ENCODE results near the gene IFT22. TPM values are rescaled to one million over a fixed set of nuclear protein-coding genes. Genes with fewer than 3 reads are reported as not detected.

IFT22 gene
- total and polyA plus RNA-seq, 2 experiments from 2014 or later, result 13.8 to 38.8 TPM

DNA sequence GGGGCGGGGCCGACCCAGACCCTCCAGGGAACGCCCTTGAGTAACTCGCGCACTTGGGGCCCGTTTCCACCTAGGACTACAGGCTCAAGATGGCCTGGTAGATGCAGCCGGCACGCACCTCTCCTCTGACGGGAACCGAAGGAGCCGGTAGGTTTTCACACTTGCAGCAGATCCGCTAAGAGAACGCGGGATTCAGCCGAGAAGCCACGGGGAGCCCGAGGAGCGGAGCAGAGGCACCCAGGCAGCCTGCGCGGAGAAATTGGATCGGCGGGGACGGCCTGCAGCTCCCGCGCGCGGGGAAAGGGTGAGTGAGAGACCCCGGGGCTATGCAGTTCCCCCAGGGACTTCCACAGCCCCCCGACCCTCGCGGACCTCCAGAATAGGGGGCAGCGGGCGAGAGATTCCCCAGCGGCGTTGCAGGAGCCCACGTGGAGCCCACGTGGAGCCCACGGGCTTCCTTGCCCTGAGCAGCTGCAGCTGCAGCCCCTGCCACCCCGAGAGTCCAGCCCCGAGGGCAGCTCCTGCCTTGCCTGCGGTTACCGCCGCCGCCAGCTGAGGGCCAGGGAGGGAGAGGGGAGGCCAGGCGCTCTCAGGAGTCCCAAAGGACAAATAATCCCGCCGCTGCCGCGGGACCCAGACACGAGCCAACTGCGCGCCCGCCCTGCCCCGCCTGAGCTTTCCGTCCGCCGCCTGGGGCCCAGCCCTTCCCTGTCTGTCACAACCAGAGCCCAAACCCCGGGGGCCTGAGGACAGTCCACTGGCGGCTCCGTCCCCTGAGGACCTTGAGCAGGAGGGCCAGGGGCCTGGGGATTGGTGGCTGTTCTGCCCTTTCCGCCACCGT is 13.1 kb downstream of the IFT22 start:
- Mint-ChIP-seq H3K9me3 (peaks cover 10% of the 10 kb centered on the region; the same call in 2 of the 3 replicates), H3K4me1 (peaks cover 26% of the 10 kb centered on the region), H3K27ac (peak overlapping the region; percentile 98), H3K27me3 (ENCODE audit: insufficient read depth, low read depth, poor library complexity) (peaks cover 25% of the 10 kb centered on the region), H3K4me3 (peak overlapping the region; percentile 98), H3K36me3 (ENCODE audit: low read depth) (peaks cover 84% of the 10 kb centered on the region)
- H4K20me1 ChIP-seq (replicated peaks; ENCODE audit: insufficient read depth), result peaks cover 57% of the 10 kb centered on the region
- H3K4me2 ChIP-seq, result peak overlapping the region; percentile 99
- H3K79me2 ChIP-seq (replicated peaks; ENCODE audit: insufficient read depth), result peaks cover 91% of the 10 kb centered on the region
- H3K9me2 ChIP-seq (ENCODE audit: insufficient read depth), result no peaks in the 10 kb centered on the region
- H3F3A ChIP-seq (replicated peaks; ENCODE audit: low read depth), result peaks cover 61% of the 10 kb centered on the region
- H2AFZ ChIP-seq, result no peak overlapping the region
- no peaks in the 10 kb centered on the region for H3K27me3 ChIP-seq (ENCODE audit: insufficient read depth)
- peak overlapping the region; percentile 65 for H3K27ac ChIP-seq (ENCODE audit: low read depth)
- DNase-seq (ENCODE audit: low spot score) (peak; percentile 95), ATAC-seq (peak; percentile 85)
- peaks cover 42% of the 10 kb centered on the region for H3K4me1 ChIP-seq (ENCODE audit: insufficient read depth)
- H3K36me3 ChIP-seq (ENCODE audit: insufficient read depth), result peaks cover 57% of the 10 kb centered on the region
- TF ChIP-seq, protein P1, sequence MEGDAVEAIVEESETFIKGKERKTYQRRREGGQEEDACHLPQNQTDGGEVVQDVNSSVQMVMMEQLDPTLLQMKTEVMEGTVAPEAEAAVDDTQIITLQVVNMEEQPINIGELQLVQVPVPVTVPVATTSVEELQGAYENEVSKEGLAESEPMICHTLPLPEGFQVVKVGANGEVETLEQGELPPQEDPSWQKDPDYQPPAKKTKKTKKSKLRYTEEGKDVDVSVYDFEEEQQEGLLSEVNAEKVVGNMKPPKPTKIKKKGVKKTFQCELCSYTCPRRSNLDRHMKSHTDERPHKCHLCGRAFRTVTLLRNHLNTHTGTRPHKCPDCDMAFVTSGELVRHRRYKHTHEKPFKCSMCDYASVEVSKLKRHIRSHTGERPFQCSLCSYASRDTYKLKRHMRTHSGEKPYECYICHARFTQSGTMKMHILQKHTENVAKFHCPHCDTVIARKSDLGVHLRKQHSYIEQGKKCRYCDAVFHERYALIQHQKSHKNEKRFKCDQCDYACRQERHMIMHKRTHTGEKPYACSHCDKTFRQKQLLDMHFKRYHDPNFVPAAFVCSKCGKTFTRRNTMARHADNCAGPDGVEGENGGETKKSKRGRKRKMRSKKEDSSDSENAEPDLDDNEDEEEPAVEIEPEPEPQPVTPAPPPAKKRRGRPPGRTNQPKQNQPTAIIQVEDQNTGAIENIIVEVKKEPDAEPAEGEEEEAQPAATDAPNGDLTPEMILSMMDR (conservative IDR thresholded peaks at IDR 0.05; ENCODE audit: low read depth in 2 of 2), result no peak
- TF ChIP-seq REST (IDR thresholded peaks at IDR 0.05; ENCODE audit: unreplicated experiment), result no peak
- no peak for TF ChIP-seq ZNF114 (CRISPR knock-in tag; IDR thresholded peaks at IDR 0.05)
- TF ChIP-seq EZH2phosphoT487 (IDR thresholded peaks at IDR 0.05; ENCODE audit: unreplicated experiment), result no peak
- TF ChIP-seq POLR2AphosphoS5 (IDR thresholded peaks at IDR 0.05; ENCODE audit: low read depth), result peak; percentile 97
- TF ChIP-seq EZH2 (IDR thresholded peaks at IDR 0.05; ENCODE audit: low read depth, unreplicated experiment), result no peak
- TF ChIP-seq NANOG (IDR thresholded peaks at IDR 0.05; ENCODE audit: borderline replicate concordance), result no peak
- 0 out of 2 replicates have a peak, but pooled peaks have one; percentile 39 for TF ChIP-seq ETS1 (IDR thresholded peaks at IDR 0.05)
- no peak for TF ChIP-seq CREB1 (CRISPR knock-in tag; IDR thresholded peaks at IDR 0.05; ENCODE audit: low read depth)
- TF ChIP-seq JUNB (IDR thresholded peaks at IDR 0.05; ENCODE audit: unreplicated experiment), result no peak
- peak overlapping the region; percentile 97 for H3K4me3 ChIP-seq
